Fibroblast of villous mesenchyme (primary cell): ENCODE results near the gene MYH14. TPM values are rescaled to one million over a fixed set of nuclear protein-coding genes. Genes with fewer than 3 reads are reported as not detected.

ENCODE experiments used
- DNase-seq: peaks from one replicate; pipeline ENCODE4 v3.0.0-alpha.2; 2010; ENCODE audit warnings: low read depth
- H3K4me3 ChIP-seq: 2 replicates; pipeline ENCODE4 v1.5.1; 2011; ENCODE audit warnings: low read depth, mild to moderate bottlenecking, low read length
- CTCF ChIP-seq: IDR thresholded peaks from 2 replicates; pipeline ENCODE4 v1.5.1; 2012; ENCODE audit warnings: low read depth, mild to moderate bottlenecking, low read length; ENCODE audit not compliant: insufficient read depth
- total RNA-seq: library from RNA; depleted of rRNA; stranded (reverse); fragments of >200 nt; gene quantifications from 2 replicates; pipeline ENCODE4 v1.2.3, GENCODE V29; 2012

MYH14 gene
- total RNA-seq, 1 donor, result not detected

GRCh38 chr19:50314724-50315708 is 111.6 kb downstream of the MYH14 start:
- DNase-seq, result no peak
- no peak for TF ChIP-seq CTCF
- H3K4me3 ChIP-seq, result no peak overlapping the region

GRCh38 chr19:50315773-50316448 is 112.5 kb downstream of the MYH14 start:
- DNase-seq, result no peak

GRCh38 chr19:50317115-50317514 is 113.7 kb downstream of the MYH14 start:
- DNase-seq, result no peak
- no peak for TF ChIP-seq CTCF

More at GRCh38 chr19:50315773-50316448, 112.5 kb downstream of the MYH14 start:
- no peak for TF ChIP-seq CTCF
- H3K4me3 ChIP-seq, result no peak overlapping the region

GRCh38 chr19:50318438-50318837 is 115.0 kb downstream of the MYH14 start:
- H3K4me3 ChIP-seq, result no peak overlapping the region
- TF ChIP-seq CTCF, result no peak
- DNase-seq, result no peak

More at GRCh38 chr19:50317115-50317514, 113.7 kb downstream of the MYH14 start:
- H3K4me3 ChIP-seq, result no peak overlapping the region

GRCh38 chr19:50319156-50319555 is 115.7 kb downstream of the MYH14 start:
- DNase-seq, result no peak
- no peak overlapping the region for H3K4me3 ChIP-seq
- TF ChIP-seq CTCF, result no peak

- no peak for DNase-seq
- H3K4me3 ChIP-seq, result no peak overlapping the region
- no peak for TF ChIP-seq CTCF
Observed at GRCh38 chr19:50320051-50320450, 116.6 kb downstream of the MYH14 start.
